Skin epidermis (tissue), 12 donors: ENCODE results near the gene NME8.
A peak's percentile ranks its signal among the peaks of the same experiment; 100 is the strongest.

ENCODE experiments used
- H3K27ac ChIP-seq, 21 experiments: fragments of 200-600 bp; sonication (generic) in 11 of 21; one replicate each; pipeline ENCODE4 v1.5.0; 2020; ENCODE audit warnings: mild to moderate bottlenecking in 3 of 21, inconsistent platforms in 2 of 21, moderate library complexity in 2 of 21
- H3K4me3 ChIP-seq, 7 experiments: fragments of 200-600 bp; sonication (generic) in 2 of 7; one replicate each; pipeline ENCODE4 v1.5.0; 2020; ENCODE audit warnings: inconsistent platforms in 2 of 7, mild to moderate bottlenecking in 2 of 7, moderate library complexity in 1 of 7

NME8 gene

DNA sequence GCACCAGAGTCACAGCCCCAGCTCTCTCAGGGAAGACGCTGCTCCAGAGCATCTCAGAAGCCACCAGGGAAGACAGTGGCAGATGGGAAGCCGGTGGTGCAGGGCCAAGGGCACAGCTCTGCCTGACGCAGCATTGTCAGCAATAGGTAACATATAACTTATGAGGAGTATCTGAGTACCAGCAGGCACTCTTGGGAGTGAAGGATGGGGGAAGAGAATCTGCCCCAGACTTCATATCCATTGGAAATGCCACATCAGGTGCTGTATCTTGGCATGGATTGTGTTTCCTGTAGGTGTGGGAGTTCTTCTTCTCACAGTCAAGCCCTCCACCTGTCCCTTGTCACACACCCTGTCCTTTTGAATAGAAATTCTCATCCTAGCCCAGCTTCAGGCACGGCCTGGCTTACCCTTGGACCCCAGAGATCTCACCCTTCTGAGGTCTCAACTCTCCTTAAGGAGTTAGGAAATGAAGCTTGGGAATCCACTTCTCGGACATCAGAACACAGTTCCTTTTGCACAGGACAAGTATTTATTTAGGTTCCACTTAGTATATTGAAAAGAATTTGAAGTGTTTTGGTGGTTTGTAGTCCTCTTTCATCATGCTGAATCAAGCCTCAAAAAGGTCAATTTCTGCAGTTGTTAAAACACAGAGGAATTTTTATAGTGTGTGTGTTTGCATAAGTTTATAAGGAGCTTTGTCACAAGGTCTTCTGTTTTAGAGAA lies 82.0 kb downstream of the NME8 start:
- Histone ChIP-seq H3K27ac (no peak overlapping the region), H3K4me3 (no peak overlapping the region)

DNA sequence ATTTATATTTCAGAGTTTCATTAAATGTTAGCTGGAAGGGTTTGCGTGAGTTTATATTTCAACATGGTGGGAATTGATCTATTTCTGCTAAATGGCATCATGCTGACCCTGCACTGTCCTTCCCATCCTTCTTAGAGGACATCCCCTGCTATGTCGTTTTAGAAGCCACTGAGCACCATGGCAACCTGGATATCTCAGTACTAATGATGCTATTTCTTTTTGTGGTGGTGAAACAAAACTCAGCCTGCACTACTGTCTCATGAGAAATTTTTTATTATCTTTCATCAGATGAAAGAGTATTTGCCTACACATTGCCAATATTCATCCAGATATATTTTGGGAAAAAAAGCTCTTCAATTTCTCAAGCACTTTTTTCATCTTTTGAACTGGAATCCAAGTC lies 84.1 kb downstream of the NME8 start:
- Histone ChIP-seq H3K27ac (no peak overlapping the region), H3K4me3 (no peak overlapping the region)

GRCh38 chr7:37933018-37933566 lies 84.7 kb downstream of the NME8 start:
- no peak overlapping the region for H3K27ac ChIP-seq

GRCh38 chr7:37942934-37943610 lies 94.7 kb downstream of the NME8 start:
- H3K4me3 ChIP-seq: no peak overlapping the region
- no peak overlapping the region for H3K27ac ChIP-seq

More at GRCh38 chr7:37933018-37933566, 84.7 kb downstream of the NME8 start:
- H3K4me3 ChIP-seq: no peak overlapping the region

GRCh38 chr7:37943905-37944736 lies 95.7 kb downstream of the NME8 start:
- Histone ChIP-seq H3K27ac (peak overlapping the region in 1 of 21 experiments; percentile 21), H3K4me3 (no peak overlapping the region)

- H3K4me3 ChIP-seq: no peak overlapping the region
Measured at GRCh38 chr7:37944737-37945054, 96.3 kb downstream of the NME8 start.

DNA sequence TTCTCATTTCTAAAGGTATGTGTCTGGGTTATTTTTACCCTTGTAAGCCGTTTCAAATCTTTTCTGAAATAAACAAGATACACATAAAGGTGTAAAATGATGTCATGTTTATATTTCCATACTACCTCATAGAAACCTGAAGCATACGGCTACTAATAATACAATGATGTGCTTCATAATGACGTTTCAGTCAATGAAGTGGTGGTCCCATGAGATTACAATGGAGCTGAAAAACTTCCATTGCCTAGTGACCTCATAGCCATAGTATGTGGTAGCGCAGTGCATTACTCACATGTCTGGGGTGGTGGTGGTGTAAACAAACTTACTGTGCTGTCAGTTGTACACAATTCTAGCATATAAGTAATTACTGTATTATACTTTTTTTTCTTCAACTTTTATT lies 96.9 kb downstream of the NME8 start:
- Histone ChIP-seq H3K27ac (no peak overlapping the region), H3K4me3 (no peak overlapping the region)

More at GRCh38 chr7:37944737-37945054, 96.3 kb downstream of the NME8 start:
- no peak overlapping the region for H3K27ac ChIP-seq

DNA sequence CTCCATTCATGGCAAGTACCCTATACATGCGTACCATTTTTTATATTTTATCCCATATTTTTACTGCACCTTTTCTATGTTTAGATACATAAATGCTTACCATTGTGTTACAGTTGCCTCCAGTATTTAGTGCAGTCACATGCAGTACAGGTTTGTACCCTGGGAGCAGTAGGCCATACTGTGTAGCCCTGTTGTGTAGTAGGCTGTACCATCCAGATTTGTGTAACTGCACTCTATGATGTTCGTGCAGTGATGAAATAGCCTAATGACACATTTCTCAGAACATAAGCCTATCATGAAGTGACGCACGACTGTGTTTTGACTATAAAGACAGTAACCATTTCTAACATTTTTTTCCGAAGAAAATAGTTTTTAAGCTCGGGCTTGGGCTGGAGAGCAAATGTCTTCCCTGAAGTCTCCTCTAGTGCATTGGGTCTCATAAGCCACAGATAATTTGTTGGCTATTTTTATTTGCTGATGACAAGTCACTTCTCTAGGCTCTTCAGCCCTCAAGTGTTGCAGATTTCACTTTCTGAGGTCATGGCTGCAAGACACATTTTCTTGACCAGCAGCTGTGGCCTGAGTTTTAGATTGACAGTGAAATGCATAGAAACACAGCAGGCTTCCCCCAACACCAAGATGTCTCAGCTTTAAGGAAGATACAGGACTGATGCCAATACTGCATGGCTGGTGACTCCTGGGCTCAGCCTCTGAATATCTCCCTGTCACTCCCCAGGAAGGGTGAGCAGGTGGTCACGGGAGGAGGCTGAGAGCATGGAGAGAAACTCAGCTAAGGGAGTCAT lies 98.9 kb downstream of the NME8 start:
- Histone ChIP-seq H3K27ac (no peak overlapping the region), H3K4me3 (no peak overlapping the region)

DNA sequence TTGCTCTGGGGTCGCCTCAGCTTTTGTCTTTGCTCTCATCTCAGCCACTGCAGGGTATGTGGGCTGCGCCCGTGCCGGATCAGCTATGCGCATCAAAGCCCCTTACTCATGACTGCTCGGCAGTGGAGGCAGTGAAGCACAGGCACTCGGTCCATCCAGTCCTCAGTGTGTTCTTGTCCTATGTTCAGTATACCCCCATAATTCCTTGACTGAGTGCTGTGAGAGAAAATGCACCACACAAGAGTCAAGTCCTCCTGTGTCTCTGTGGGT lies 99.5 kb downstream of the NME8 start:
- no peak overlapping the region for H3K4me3 ChIP-seq
- no peak overlapping the region for H3K27ac ChIP-seq
